B cell (primary cell): ENCODE data around the gene SLC24A3. TPM values are rescaled to one million over a fixed set of nuclear protein-coding genes. Genes with fewer than 3 reads are reported as not detected.

ENCODE experiments used
- ATAC-seq: fragments of 200-7000 bp; cut with Tn5 transposase; one replicate; pipeline ENCODE4 v1.10.0; 2021; ENCODE audit warnings: low read depth, mild to moderate bottlenecking, moderate number of reproducible peaks, moderate library complexity
- CTCF ChIA-PET: fragments of 350-600 bp; sonication (Branson Sonifier 250); formaldehyde crosslinking; loops from one replicate; lab custom pipeline; 2021; ENCODE audit warnings: antibody characterized with exemption, inconsistent platforms; lab: Charles Lee
- POLR2A ChIA-PET: fragments of 350-600 bp; sonication (Branson Sonifier 250); formaldehyde crosslinking; loops from one replicate; lab custom pipeline; 2021; ENCODE audit warnings: antibody characterized with exemption; lab: Charles Lee
- DNase-seq: peaks from one replicate; pipeline ENCODE4 v3.0.0; 2013
- H2AFZ ChIP-seq: 2 replicates; pipeline ENCODE4 v1.6.1; 2012; ENCODE audit warnings: mild to moderate bottlenecking, low read depth, low read length; ENCODE audit not compliant: insufficient read depth, poor library complexity, severe bottlenecking
- H3K27ac ChIP-seq, 2 donors: 1 replicate in 1 of 2; 2 replicates in 1 of 2; pipeline ENCODE4 v1.5.1; 2012 to 2013; ENCODE audit warnings: low read length in 2 of 2, mild to moderate bottlenecking in 2 of 2, moderate library complexity in 1 of 2
- H3K27me3 ChIP-seq, 4 experiments: fragments of 200-600 bp in 1 of 4; sonication (generic) in 1 of 4; replicated peaks in 1 of 4; 1 replicate in 2 of 4; 2 replicates in 2 of 4; pipeline versions ENCODE4 v1.6.1 to v1.7.0; 2013 to 2016; ENCODE audit warnings: low read length in 3 of 4, mild to moderate bottlenecking in 2 of 4, mixed read lengths in 1 of 4, moderate library complexity in 1 of 4; ENCODE audit not compliant: insufficient read depth in 4 of 4, control insufficient read depth in 3 of 4; ENCODE audit errors: control extremely low read depth in 1 of 4
- H3K36me3 ChIP-seq, 2 experiments: replicated peaks in 1 of 2; 1 replicate in 1 of 2; 2 replicates in 1 of 2; pipeline versions ENCODE4 v1.6.1 to v1.7.1; 2013; ENCODE audit warnings: low read length in 1 of 2; ENCODE audit not compliant: insufficient read depth in 2 of 2, control insufficient read depth in 1 of 2; ENCODE audit errors: control extremely low read depth in 1 of 2, extremely low read depth in 1 of 2
- H3K4me1 ChIP-seq, 2 donors: fragments of 200-600 bp in 1 of 2; sonication (generic) in 1 of 2; 1 replicate in 1 of 2; 2 replicates in 1 of 2; pipeline versions ENCODE4 v1.5.1 to v1.6.1; 2013 to 2017; ENCODE audit warnings: low read length in 2 of 2; ENCODE audit not compliant: control insufficient read depth in 2 of 2, insufficient read depth in 2 of 2
- H3K4me2 ChIP-seq: replicated peaks from 2 replicates; pipeline ENCODE3; 2012; ENCODE audit warnings: mild to moderate bottlenecking, low read depth, low read length; ENCODE audit not compliant: poor library complexity, severe bottlenecking
- H3K4me3 ChIP-seq, 5 experiments: fragments of 200-600 bp in 1 of 5; sonication (generic) in 1 of 5; 1 replicate in 3 of 5; 2 replicates in 2 of 5; pipeline versions ENCODE4 v1.5.1 to v1.7.0; 2011 to 2016; ENCODE audit warnings: low read length in 4 of 5, mild to moderate bottlenecking in 4 of 5, low read depth in 2 of 5, control low read depth in 1 of 5, moderate library complexity in 1 of 5; ENCODE audit not compliant: insufficient read depth in 1 of 5; ENCODE audit errors: control extremely low read depth in 1 of 5, extremely low read depth in 1 of 5
- H3K79me2 ChIP-seq: fragments of 200-600 bp; sonication (generic); one replicate; pipeline ENCODE4 v1.6.0; 2016; ENCODE audit warnings: low read length; ENCODE audit not compliant: control insufficient read depth, insufficient read depth
- H3K9ac ChIP-seq: fragments of 200-600 bp; sonication (generic); 2 replicates; pipeline ENCODE4 v1.6.1; 2017; ENCODE audit warnings: mild to moderate bottlenecking, low read length, moderate library complexity
- H3K9me3 ChIP-seq, 3 donors: one replicate each; pipeline versions ENCODE4 v1.6.1 to v1.7.1; 2013; ENCODE audit warnings: low read length in 2 of 3; ENCODE audit not compliant: control insufficient read depth in 2 of 3, insufficient read depth in 1 of 3; ENCODE audit errors: control extremely low read depth in 1 of 3
- H4K20me1 ChIP-seq: 2 replicates; pipeline ENCODE4 v1.6.0; 2012; ENCODE audit warnings: mild to moderate bottlenecking, low read length; ENCODE audit not compliant: insufficient read depth, control insufficient read depth, poor library complexity, severe bottlenecking
- H3K27ac Mint-ChIP-seq: one replicate; pipeline ENCODE4 v1.8.0; 2021; ENCODE audit warnings: mixed read lengths
- H3K27me3 Mint-ChIP-seq: one replicate; pipeline ENCODE4 v1.8.0; 2021; ENCODE audit warnings: mixed read lengths
- H3K4me1 Mint-ChIP-seq: one replicate; pipeline ENCODE4 v1.8.0; 2021; ENCODE audit warnings: mixed read lengths
- H3K4me3 Mint-ChIP-seq: one replicate; pipeline ENCODE4 v1.8.0; 2021; ENCODE audit warnings: mixed read lengths
- H3K9me3 Mint-ChIP-seq: one replicate; pipeline ENCODE4 v1.8.0; 2022; ENCODE audit warnings: mixed read lengths; ENCODE audit not compliant: insufficient read depth
- CTCF ChIP-seq: fragments of 200-600 bp; IDR thresholded peaks from one replicate; pipeline ENCODE4 v1.8.0; 2022; ENCODE audit warnings: antibody characterized with exemption, mild to moderate bottlenecking
- EZH2 ChIP-seq: IDR thresholded peaks from 2 replicates; pipeline ENCODE4 v1.6.1; 2012; ENCODE audit warnings: borderline replicate concordance, low read depth, mild to moderate bottlenecking, moderate library complexity, low read length; ENCODE audit not compliant: insufficient read depth, poor library complexity, severe bottlenecking
- WGBS: methylation state at CpG from one replicate; pipeline ENCODE4 v1.1.5; 2013; ENCODE audit warnings: missing lambda C conversion rate; ENCODE audit not compliant: insufficient coverage; 5-methylcytosine and 5-hydroxymethylcytosine counted together
- intact Hi-C: fragments of 100-400 bp; cut with micrococcal nuclease; formaldehyde crosslinking; loops from one replicate; pipeline ENCODE4 v1.10.0; 2022
- polyA plus RNA-seq: library from polyadenylated mRNA; depleted of rRNA; stranded (reverse); fragments of >200 nt; gene quantifications from 2 replicates; pipeline ENCODE4 v1.2.3, GENCODE V29; 2012
- total RNA-seq, 2 donors: library from RNA; stranded (reverse); fragments of 120-200 nt in 1 of 2; gene quantifications; 1 replicate in 1 of 2; 2 replicates in 1 of 2; pipeline versions ENCODE4 v1.2.3 to v1.2.4, GENCODE V29; 2013 to 2022

The SLC24A3 gene
- total and polyA plus RNA-seq, 2 donors (not counting 1 experiment from before 2014, with no cell fraction given): not detected

- ATAC-seq (no peak), DNase-seq (no peak)
- intact Hi-C loops: no loop called here
- Histone ChIP-seq H3K4me1 (no peaks in the 10 kb centered on the region), H3K27me3 (no peaks in the 10 kb centered on the region), H4K20me1 (no peaks in the 10 kb centered on the region), H3K9me3 (no peaks in the 10 kb centered on the region), H3K27ac (no peak overlapping the region), H3K79me2 (no peaks in the 10 kb centered on the region), H3K4me2 (no peak overlapping the region), H3K4me3 (no peak overlapping the region), H3K36me3 (no peaks in the 10 kb centered on the region), H2AFZ (no peak overlapping the region), H3K9ac (no peak overlapping the region)
- no peak overlapping the region for H3K27ac Mint-ChIP-seq
- H3K27me3 Mint-ChIP-seq: peaks cover 10% of the 10 kb centered on the region
- TF ChIP-seq EZH2 (no peak), CTCF (no peak)
- WGBS: 98% methylated on average over 4 of the region's 5 CpGs
- no peaks in the 10 kb centered on the region for H3K4me1 Mint-ChIP-seq
- H3K9me3 Mint-ChIP-seq: no peaks in the 10 kb centered on the region
- H3K4me3 Mint-ChIP-seq: no peak overlapping the region
- ChIA-PET POLR2A (no interaction called here), CTCF (no interaction called here)
Measured at GRCh38 chr20:19530006-19530405, 317.6 kb downstream of the SLC24A3 start.

GRCh38 chr20:19531446-19531845, 319.0 kb downstream of the SLC24A3 start:
- H3K9me3 Mint-ChIP-seq: no peaks in the 10 kb centered on the region
- no peak for DNase-seq
- H3K4me1 Mint-ChIP-seq: no peaks in the 10 kb centered on the region
- H3K4me3 Mint-ChIP-seq: no peak overlapping the region
- intact Hi-C loops: no loop called here
- TF ChIP-seq EZH2 (no peak), CTCF (no peak)
- H3K27ac Mint-ChIP-seq: no peak overlapping the region
- ChIA-PET POLR2A (no interaction called here), CTCF (no interaction called here)
- ATAC-seq: no peak
- Histone ChIP-seq H3K36me3 (no peaks in the 10 kb centered on the region), H3K79me2 (no peaks in the 10 kb centered on the region), H3K4me3 (no peak overlapping the region), H3K9me3 (no peaks in the 10 kb centered on the region), H3K9ac (no peak overlapping the region), H4K20me1 (no peaks in the 10 kb centered on the region), H3K4me2 (no peak overlapping the region), H3K27ac (no peak overlapping the region), H3K4me1 (no peaks in the 10 kb centered on the region), H3K27me3 (no peaks in the 10 kb centered on the region), H2AFZ (no peak overlapping the region)
- WGBS: 95% methylated on average over 5 of the region's 5 CpGs
- H3K27me3 Mint-ChIP-seq: peaks cover 7% of the 10 kb centered on the region
